Measurements from ENCODE around the gene NBEA.

Gene NBEA

GRCh38 chr13:35475960-35476943 lies 534.2 kb downstream of the NBEA start, which contains the start of gene MAB21L1:
Gene MAB21L1 (minus strand): TSS chr13:35476689. CDS start chr13:35476138, 551 bp downstream.
- in situ Hi-C loops (cut with HindIII; ENCODE audit: low sequenced_read_pairs) = no loop called here
- peak; percentile 36 for DNase-seq (ENCODE audit: low read depth)
- TF ChIP-seq CTCF (IDR thresholded peaks at IDR 0.05; ENCODE audit: low read depth, low read length, missing control alignments) = no peak
- H3K4me3 ChIP-seq (ENCODE audit: low read depth, low read length) = peak within 1 kb of the TSS; percentile 58

- no peak for DNase-seq (ENCODE audit: low read depth)
- in situ Hi-C loops (cut with HindIII; ENCODE audit: low sequenced_read_pairs) = no loop called here
- H3K4me3 ChIP-seq (ENCODE audit: low read depth, low read length) = no peak overlapping the region
- no peak for TF ChIP-seq CTCF (IDR thresholded peaks at IDR 0.05; ENCODE audit: low read depth, low read length, missing control alignments)
Observed at GRCh38 chr13:35477386-35477946, 535.4 kb downstream of the NBEA start.

- no peak for TF ChIP-seq CTCF (IDR thresholded peaks at IDR 0.05; ENCODE audit: low read depth, low read length, missing control alignments)
- DNase-seq (ENCODE audit: low read depth) = no peak
- H3K4me3 ChIP-seq (ENCODE audit: low read depth, low read length) = peak overlapping the region; percentile 1
- in situ Hi-C loops (cut with HindIII; ENCODE audit: low sequenced_read_pairs) = no loop called here
Observed at GRCh38 chr13:35478271-35479037, 536.4 kb downstream of the NBEA start.

GRCh38 chr13:35479038-35479492 lies 537.0 kb downstream of the NBEA start:
- in situ Hi-C loops (cut with HindIII; ENCODE audit: low sequenced_read_pairs) = no loop called here
- no peak for DNase-seq (ENCODE audit: low read depth)

GRCh38 chr13:35479706-35480105 lies 537.6 kb downstream of the NBEA start:
- DNase-seq (ENCODE audit: low read depth) = no peak
- H3K4me3 ChIP-seq (ENCODE audit: low read depth, low read length) = no peak overlapping the region
- in situ Hi-C loops (cut with HindIII; ENCODE audit: low sequenced_read_pairs) = no loop called here
- TF ChIP-seq CTCF (IDR thresholded peaks at IDR 0.05; ENCODE audit: low read depth, low read length, missing control alignments) = no peak

More at GRCh38 chr13:35479038-35479492, 537.0 kb downstream of the NBEA start:
- no peak overlapping the region for H3K4me3 ChIP-seq (ENCODE audit: low read depth, low read length)
- no peak for TF ChIP-seq CTCF (IDR thresholded peaks at IDR 0.05; ENCODE audit: low read depth, low read length, missing control alignments)

- no peak for TF ChIP-seq CTCF (IDR thresholded peaks at IDR 0.05; ENCODE audit: low read depth, low read length, missing control alignments)
- in situ Hi-C loops (cut with HindIII; ENCODE audit: low sequenced_read_pairs) = no loop called here
- DNase-seq (ENCODE audit: low read depth) = no peak
- H3K4me3 ChIP-seq (ENCODE audit: low read depth, low read length) = no peak overlapping the region
Observed at GRCh38 chr13:35480346-35480745, 538.3 kb downstream of the NBEA start.
